Fibroblast of lung (primary cell): Measurements from ENCODE around the gene SEC22A. TPM values are rescaled to one million over a fixed set of nuclear protein-coding genes. Genes with fewer than 3 reads are reported as not detected.

ENCODE experiments used
- DNase-seq, 2 donors: peaks; one replicate each; pipeline versions ENCODE4 v3.0.0 to v3.0.0-alpha.2; 2010; ENCODE audit warnings: low read depth in 2 of 2
- H2AFZ ChIP-seq: 2 replicates; pipeline ENCODE4 v1.5.1; 2012; ENCODE audit warnings: low read length, control low read depth, inconsistent platforms
- H3K27ac ChIP-seq: 2 replicates; pipeline ENCODE4 v1.5.1; 2011; ENCODE audit warnings: low read length, control low read depth; ENCODE audit not compliant: insufficient read depth
- H3K27me3 ChIP-seq: 2 replicates; pipeline ENCODE4 v1.5.1; 2011; ENCODE audit warnings: mild to moderate bottlenecking, low read length; ENCODE audit not compliant: control insufficient read depth, insufficient read depth
- H3K36me3 ChIP-seq: 2 replicates; pipeline ENCODE4 v1.5.1; 2011; ENCODE audit warnings: low read length; ENCODE audit not compliant: control insufficient read depth, insufficient read depth
- H3K4me1 ChIP-seq: 2 replicates; pipeline ENCODE4 v1.5.1; 2011; ENCODE audit warnings: low read length; ENCODE audit not compliant: control insufficient read depth, insufficient read depth; ENCODE audit errors: extremely low read depth
- H3K4me2 ChIP-seq: 2 replicates; pipeline ENCODE4 v1.5.1; 2011; ENCODE audit warnings: low read length, control low read depth; ENCODE audit not compliant: insufficient read depth; ENCODE audit errors: extremely low read depth
- H3K4me3 ChIP-seq, 4 experiments: fragments of 200-600 bp in 1 of 4; sonication (generic) in 1 of 4; replicated peaks in 1 of 4; 2 replicates each; pipeline ENCODE4 v1.5.1; 2011 to 2016; ENCODE audit warnings: low read length in 4 of 4, low read depth in 3 of 4, mild to moderate bottlenecking in 3 of 4, control low read depth in 2 of 4, inconsistent platforms in 1 of 4, mixed read lengths in 1 of 4; ENCODE audit not compliant: insufficient read depth in 1 of 4; ENCODE audit errors: control extremely low read depth in 1 of 4
- H3K79me2 ChIP-seq: 2 replicates; pipeline ENCODE4 v1.5.1; 2012; ENCODE audit warnings: mild to moderate bottlenecking, low read length, inconsistent platforms; ENCODE audit not compliant: control insufficient read depth, insufficient read depth
- H3K9ac ChIP-seq: 2 replicates; pipeline ENCODE4 v1.5.1; 2011; ENCODE audit warnings: mild to moderate bottlenecking, low read length, control low read depth; ENCODE audit not compliant: insufficient read depth
- H3K9me3 ChIP-seq: 2 replicates; pipeline ENCODE4 v1.5.1; 2012; ENCODE audit warnings: low read depth, low read length; ENCODE audit not compliant: control insufficient read depth, insufficient read depth
- H4K20me1 ChIP-seq: 2 replicates; pipeline ENCODE4 v1.5.1; 2011; ENCODE audit warnings: low read length; ENCODE audit not compliant: control insufficient read depth, insufficient read depth; ENCODE audit errors: extremely low read depth
- CTCF ChIP-seq, 2 donors: IDR thresholded peaks in 1 of 2; conservative IDR thresholded peaks in 1 of 2; 1 replicate in 1 of 2; 2 replicates in 1 of 2; pipeline ENCODE4 v1.5.1; 2011 to 2012; ENCODE audit warnings: low read length in 2 of 2, control low read depth in 1 of 2, inconsistent platforms in 1 of 2, low read depth in 1 of 2, mild to moderate bottlenecking in 1 of 2
- EZH2 ChIP-seq: IDR thresholded peaks from 2 replicates; pipeline ENCODE4 v1.5.1; 2012; ENCODE audit warnings: low read length, control low read depth, mild to moderate bottlenecking; ENCODE audit errors: missing control alignments
- polyA plus RNA-seq, 2 donors: library from polyadenylated mRNA; depleted of rRNA in 1 of 2; stranded (reverse) in 1 of 2; unstranded in 1 of 2; fragments of >200 nt; gene quantifications; 2 replicates each; pipeline ENCODE4 v1.2.1, GENCODE V29; 2011 to 2012; ENCODE audit warnings: missing spikeins in 1 of 2
- total RNA-seq: library from RNA; depleted of rRNA; stranded (reverse); fragments of >200 nt; gene quantifications from 2 replicates; pipeline ENCODE4 v1.2.1, GENCODE V29; 2014

The SEC22A gene
- total and polyA plus RNA-seq, 2 donors (not counting 1 experiment from before 2014, with no cell fraction given), result 45.4 to 52.7 TPM

- H3K9ac ChIP-seq, result no peak overlapping the region
- DNase-seq, result no peak
These were observed 23.3 kb downstream of the SEC22A start for GRCh38 chr3:123225016-123225415.

GRCh38 chr3:123226549-123226948 is 24.8 kb downstream of the SEC22A start:
- H3K9me3 ChIP-seq, result no peaks in the 10 kb centered on the region
- H3K4me2 ChIP-seq, result no peak overlapping the region
- no peaks in the 10 kb centered on the region for H3K27me3 ChIP-seq
- no peak overlapping the region for H2AFZ ChIP-seq
- H4K20me1 ChIP-seq, result no peaks in the 10 kb centered on the region
- no peak for DNase-seq
- TF ChIP-seq EZH2, result no peak
- TF ChIP-seq CTCF (conservative IDR thresholded peaks at IDR 0.05 in 1 of 2, IDR thresholded peaks at IDR 0.05 in 1 of 2; ENCODE audit: low read depth in 1 of 2, low read length in 2 of 2), result no peak
- H3K36me3 ChIP-seq, result no peaks in the 10 kb centered on the region
- H3K4me1 ChIP-seq, result no peaks in the 10 kb centered on the region
- no peak overlapping the region for H3K9ac ChIP-seq
- H3K27ac ChIP-seq, result no peak overlapping the region
- no peaks in the 10 kb centered on the region for H3K79me2 ChIP-seq
- no peak overlapping the region for H3K4me3 ChIP-seq

More at GRCh38 chr3:123225016-123225415, 23.3 kb downstream of the SEC22A start:
- Histone ChIP-seq H3K4me2 (no peak overlapping the region), H3K4me3 (no peak overlapping the region), H3K27ac (no peak overlapping the region), H3K27me3 (no peaks in the 10 kb centered on the region), H3K79me2 (no peaks in the 10 kb centered on the region), H4K20me1 (no peaks in the 10 kb centered on the region), H3K9me3 (no peaks in the 10 kb centered on the region), H3K36me3 (no peaks in the 10 kb centered on the region), H3K4me1 (no peaks in the 10 kb centered on the region), H2AFZ (no peak overlapping the region)
- TF ChIP-seq CTCF (conservative IDR thresholded peaks at IDR 0.05 in 1 of 2, IDR thresholded peaks at IDR 0.05 in 1 of 2; ENCODE audit: low read depth in 1 of 2, low read length in 2 of 2) (no peak), EZH2 (no peak)

- DNase-seq, result peak in 1 of 2 donors; percentile 23
- no peaks in the 10 kb centered on the region for H3K36me3 ChIP-seq
These were observed 27.4 kb downstream of the SEC22A start for GRCh38 chr3:123229145-123229544.

More at GRCh38 chr3:123229145-123229544, 27.4 kb downstream of the SEC22A start:
- Histone ChIP-seq H3K4me1 (no peaks in the 10 kb centered on the region), H3K79me2 (no peaks in the 10 kb centered on the region), H2AFZ (no peak overlapping the region), H3K27me3 (no peaks in the 10 kb centered on the region), H3K27ac (no peak overlapping the region), H3K9ac (no peak overlapping the region), H3K4me3 (no peak overlapping the region), H3K4me2 (no peak overlapping the region), H4K20me1 (no peaks in the 10 kb centered on the region), H3K9me3 (no peaks in the 10 kb centered on the region)
- TF ChIP-seq EZH2 (no peak), CTCF (conservative IDR thresholded peaks at IDR 0.05 in 1 of 2, IDR thresholded peaks at IDR 0.05 in 1 of 2; ENCODE audit: low read depth in 1 of 2, low read length in 2 of 2) (no peak)
